GM10266 (cell line): ENCODE data around the gene IQGAP2.
A peak's percentile ranks its signal among the peaks of the same experiment; 100 is the strongest.

ENCODE experiments used
- DNase-seq: peaks from one replicate; pipeline ENCODE4 v3.0.0; 2012; ENCODE audit errors: extremely low spot score
- CTCF ChIP-seq: IDR thresholded peaks from 2 replicates; pipeline ENCODE4 v1.5.1; 2012; ENCODE audit warnings: mild to moderate bottlenecking, low read depth; ENCODE audit not compliant: control insufficient read depth, insufficient read depth; ENCODE audit errors: missing control alignments

The IQGAP2 gene

GRCh38 chr5:76404223-76405211 is 1.4 kb downstream of the IQGAP2 start:
- TF ChIP-seq CTCF: no peak
- peak; percentile 64 for DNase-seq

- TF ChIP-seq CTCF: no peak
- no peak for DNase-seq
Observed at GRCh38 chr5:76406014-76406413, 2.9 kb downstream of the IQGAP2 start.

- no peak for DNase-seq
- no peak for TF ChIP-seq CTCF
Observed at GRCh38 chr5:76406673-76407072, 3.6 kb downstream of the IQGAP2 start.

- no peak for DNase-seq
- TF ChIP-seq CTCF: no peak
Observed at GRCh38 chr5:76408104-76408654, 5.1 kb downstream of the IQGAP2 start.

GRCh38 chr5:76412511-76412910 is 9.4 kb downstream of the IQGAP2 start:
- no peak for TF ChIP-seq CTCF
- DNase-seq: no peak

- DNase-seq: no peak
- no peak for TF ChIP-seq CTCF
Observed at GRCh38 chr5:76413746-76414145, 10.7 kb downstream of the IQGAP2 start.

GRCh38 chr5:76414788-76415187 is 11.7 kb downstream of the IQGAP2 start:
- DNase-seq: no peak
- no peak for TF ChIP-seq CTCF
